ENCODE results near the gene CDKAL1. TPM values are rescaled to one million over a fixed set of nuclear protein-coding genes. Genes with fewer than 3 reads are reported as not detected.

Gene CDKAL1
- total and polyA plus RNA-seq, 10 of the 15 experiments (the other 5 are each of a cell fraction or from before 2014, with no cell fraction given) = 10.7 to 26.9 (median 17.3) TPM

- 94% methylated on average over 2 of the region's 2 CpGs for WGBS (ENCODE audit: insufficient coverage, insufficient replicate concordance, low lambda C conversion rate, missing lambda C conversion rate)
- TF ChIP-seq NR2F1 (conservative IDR thresholded peaks at IDR 0.05) (no peak), PAX5 (IDR thresholded peaks at IDR 0.05; ENCODE audit: borderline replicate concordance, low read depth, low read length) (no peak), CUX1 (IDR thresholded peaks at IDR 0.05; ENCODE audit: insufficient replicate concordance, low read depth, low read length) (no peak), ZNF24 (IDR thresholded peaks at IDR 0.05) (no peak), REST (IDR thresholded peaks at IDR 0.05; ENCODE audit: low read depth, low read length) (no peak), SUPT20H (IDR thresholded peaks at IDR 0.05; ENCODE audit: borderline replicate concordance, control insufficient read depth, low read depth, low read length) (no peak), SRF (IDR thresholded peaks at IDR 0.05; ENCODE audit: low read depth in 2 of 2, low read length in 2 of 2) (no peak), FOS (IDR thresholded peaks at IDR 0.05; ENCODE audit: borderline replicate concordance, extremely low read depth, insufficient read length) (no peak), EGR1 (IDR thresholded peaks at IDR 0.05; ENCODE audit: borderline replicate concordance in 1 of 2, low read depth in 2 of 2, low read length in 2 of 2) (no peak), MYC (IDR thresholded peaks at IDR 0.05; ENCODE audit: insufficient read depth, insufficient read length, insufficient replicate concordance, low read length, severe bottlenecking) (no peak)
- no peaks in the 10 kb centered on the region for H3K27me3 ChIP-seq (replicated peaks in 1 of 2; ENCODE audit: control insufficient read depth in 2 of 2, insufficient read depth in 2 of 2, low read length in 1 of 2)
- no peaks in the 10 kb centered on the region for H4K20me1 ChIP-seq (ENCODE audit: control insufficient read depth, insufficient read depth)
- ChIA-PET RAD21 (ENCODE audit: unreplicated experiment) (no interaction called here), POLR2A (no interaction called here), SMC1A (ENCODE audit: uncharacterized antibody, unreplicated experiment) (interaction anchor here (1.1 kb wide), 1 partner anchor 9 kb away, joined by 6 read pairs; no protein-coding TSS in a partner anchor), CTCF (interaction anchor here (1.6 kb wide), 1 partner anchor 11 kb away, joined by 3 read pairs; no protein-coding TSS in a partner anchor)
- H3K36me3 ChIP-seq (ENCODE audit: control insufficient read depth in 2 of 2, insufficient read depth in 2 of 2, low read length in 1 of 2) = no peaks in the 10 kb centered on the region
- ATAC-seq (no peak), FAIRE-seq (no peak), DNase-seq (ENCODE audit: low read depth, low spot score) (no peak)
- H3K4me1 ChIP-seq (ENCODE audit: control insufficient read depth, insufficient read depth, low read length) = no peaks in the 10 kb centered on the region
- no TSS peak for BruUV-seq (replicated peaks)
- intact Hi-C loops (cut with micrococcal nuclease; ENCODE audit: unreplicated experiment) (no loop called here), in situ Hi-C loops (cut with MboI) (no loop called here)
- H3K9ac ChIP-seq (ENCODE audit: control insufficient read depth, insufficient read depth, low read length) = no peak overlapping the region
- no peak overlapping the region for H3K27ac ChIP-seq (ENCODE audit: control insufficient read depth, insufficient read depth)
- peaks cover 13% of the 10 kb centered on the region for H3K9me3 ChIP-seq (replicated peaks; ENCODE audit: control insufficient read depth, insufficient read depth, low read length)
- no peak overlapping the region for H3K4me2 ChIP-seq (ENCODE audit: control insufficient read depth, insufficient read depth)
- H2AFZ ChIP-seq (ENCODE audit: control insufficient read depth, low read depth, low read length) = no peak overlapping the region
- H3K4me3 ChIP-seq = no peak overlapping the region
- H3K79me2 ChIP-seq (ENCODE audit: control insufficient read depth, insufficient read depth, low read length) = no peaks in the 10 kb centered on the region
These were observed 539.1 kb downstream of the CDKAL1 start for GRCh38 chr6:21073318-21073839.
